ENCODE results near the gene GSTM2. TPM values are rescaled to one million over a fixed set of nuclear protein-coding genes. Genes with fewer than 3 reads are reported as not detected.

GSTM2 gene
- 100 to 1,000 TPM in 2 of 8 experiments, 10 to 100 TPM in 6; 18.6 to 116 (median 28.1) TPM for total RNA-seq

- in situ Hi-C loops (cut with MboI; ENCODE audit: low pct_unique_long_range_greater_than_20kb in 2 of 9, low sequenced_read_pairs in 9 of 9, unreplicated experiment in 9 of 9): loop anchor here in 1 of 9 experiments (25.0 kb wide), 1 partner anchor 95 kb away; the partner anchor contains the start of gene EPS8L3
- peaks cover 6 to 9% of the 10 kb centered on the region in 2 donors for H3K4me1 ChIP-seq (replicated peaks in 1 of 2)
- H3K27ac ChIP-seq: peak within 1 kb of the TSS in 1 of 2 donors; percentile 15
- peak within 1 kb of the TSS; percentile 29 to 45 (median 38) for H3K4me3 ChIP-seq
- 12 to 100% (median 34%) methylated on average over 1 to 12 of the region's 22 CpGs; no CpG with 5 or more reads in 1 of the 10 experiments for WGBS, 10 experiments
- peak; percentile 98 to 100 (median 99) for ATAC-seq (replicated peaks in 6 of 8)
Measured at GRCh38 chr1:109667452-109668122, at the start of gene GSTM2. Gene GSTM2 (plus strand): TSS chr1:109668057. CDS start chr1:109668116, 59 bp downstream.

GRCh38 chr1:109618661-109619575 is 48.9 kb upstream of the GSTM2 start:
- Histone ChIP-seq H3K27ac (peak overlapping the region; percentile 88 to 92), H3K4me1 (replicated peaks in 1 of 2) (peaks cover 54 to 58% of the 10 kb centered on the region in 2 donors), H3K4me3 (peak overlapping the region; percentile 51 to 72 (median 66))
- 20 to 92% (median 45%) methylated on average over 1 to 9 of the region's 9 CpGs for WGBS, 10 experiments
- in situ Hi-C loops (cut with MboI; ENCODE audit: low pct_unique_long_range_greater_than_20kb in 2 of 9, low sequenced_read_pairs in 9 of 9, unreplicated experiment in 9 of 9): no loop called here
- no peak for ATAC-seq (replicated peaks in 6 of 8)

GRCh38 chr1:109619576-109620400 is 48.1 kb upstream of the GSTM2 start, which contains the start of the genes AMPD2 and GNAT2:
Gene AMPD2 (plus strand): TSS chr1:109619837. CDS start chr1:109621176, 1,339 bp downstream.
Gene GNAT2 (minus strand): TSS chr1:109619616. CDS start chr1:109612870, 6,746 bp downstream.
- 0 to 26% (median 4%) methylated on average over 1 to 22 of the region's 47 CpGs; no CpG with 5 or more reads in 3 of the 10 experiments for WGBS, 10 experiments
- Histone ChIP-seq H3K4me3 (peak within 1 kb of the TSS; percentile 51 to 72 (median 66)), H3K4me1 (replicated peaks in 1 of 2) (peaks cover 62 to 66% of the 10 kb centered on the region in 2 donors), H3K27ac (peak within 1 kb of the TSS; percentile 88 to 92)
- peak; percentile 8 to 52 (median 45) for ATAC-seq (replicated peaks in 6 of 8)
- in situ Hi-C loops (cut with MboI; ENCODE audit: low pct_unique_long_range_greater_than_20kb in 2 of 9, low sequenced_read_pairs in 9 of 9, unreplicated experiment in 9 of 9): loop anchor here in 1 of 9 experiments (10.0 kb wide), 1 partner anchor 75 kb away; the partner anchor contains the start of gene GNAI3

GRCh38 chr1:109620401-109620791 is 47.5 kb upstream of the GSTM2 start:
- in situ Hi-C loops (cut with MboI; ENCODE audit: low pct_unique_long_range_greater_than_20kb in 2 of 9, low sequenced_read_pairs in 9 of 9, unreplicated experiment in 9 of 9): loop anchor here in 1 of 9 experiments (10.0 kb wide), 1 partner anchor 76 kb away; the partner anchor contains the start of gene GNAI3
- H3K4me1 ChIP-seq (replicated peaks in 1 of 2): peaks cover 66 to 71% of the 10 kb centered on the region in 2 donors
- H3K27ac ChIP-seq: peak overlapping the region; percentile 88 to 92
- peak overlapping the region; percentile 51 to 72 (median 66) for H3K4me3 ChIP-seq
- peak; percentile 11 to 48 (median 38) for ATAC-seq (replicated peaks in 6 of 8)
- WGBS, 10 experiments: 0 to 6% (median 0%) methylated on average over 1 to 3 of the region's 9 CpGs; no CpG with 5 or more reads in 6 of the 10 experiments

GRCh38 chr1:109620841-109621286 is 47.0 kb upstream of the GSTM2 start:
- ATAC-seq (replicated peaks in 6 of 8): peak; percentile 57 to 87 (median 82)
- WGBS, 10 experiments: 0 to 7% (median 6%) methylated on average over 3 to 7 of the region's 18 CpGs; no CpG with 5 or more reads in 7 of the 10 experiments
- Histone ChIP-seq H3K4me3 (peak overlapping the region; percentile 51 to 72 (median 66)), H3K27ac (peak overlapping the region; percentile 88 to 92), H3K4me1 (replicated peaks in 1 of 2) (peaks cover 62 to 72% of the 10 kb centered on the region in 2 donors)
- in situ Hi-C loops (cut with MboI; ENCODE audit: low pct_unique_long_range_greater_than_20kb in 2 of 9, low sequenced_read_pairs in 9 of 9, unreplicated experiment in 9 of 9): loop anchor here in 1 of 9 experiments (10.0 kb wide), 1 partner anchor 76 kb away; the partner anchor contains the start of gene GNAI3

GRCh38 chr1:109621379-109622136 is 46.3 kb upstream of the GSTM2 start:
- ATAC-seq (replicated peaks in 6 of 8): peak in 2 of 8 experiments; percentile 4 to 6

GRCh38 chr1:109622137-109622892 is 45.5 kb upstream of the GSTM2 start:
- Histone ChIP-seq H3K4me1 (replicated peaks in 1 of 2) (peaks cover 48 to 57% of the 10 kb centered on the region in 2 donors), H3K27ac (no peak overlapping the region), H3K4me3 (peak overlapping the region in 4 of 5 donors; percentile 51 to 72 (median 68))
- in situ Hi-C loops (cut with MboI; ENCODE audit: low pct_unique_long_range_greater_than_20kb in 2 of 9, low sequenced_read_pairs in 9 of 9, unreplicated experiment in 9 of 9): loop anchor here in 1 of 9 experiments (10.0 kb wide), 1 partner anchor 78 kb away; the partner anchor contains the start of gene GNAI3
- ATAC-seq (replicated peaks in 6 of 8): no peak
- 55 to 98% (median 88%) methylated on average over 1 to 9 of the region's 11 CpGs; no CpG with 5 or more reads in 2 of the 10 experiments for WGBS, 10 experiments

More at GRCh38 chr1:109621379-109622136, 46.3 kb upstream of the GSTM2 start:
- 5 to 83% (median 60%) methylated on average over 1 to 8 of the region's 13 CpGs; no CpG with 5 or more reads in 3 of the 10 experiments for WGBS, 10 experiments
- peak overlapping the region; percentile 51 to 72 (median 66) for H3K4me3 ChIP-seq
- in situ Hi-C loops (cut with MboI; ENCODE audit: low pct_unique_long_range_greater_than_20kb in 2 of 9, low sequenced_read_pairs in 9 of 9, unreplicated experiment in 9 of 9): loop anchor here in 1 of 9 experiments (10.0 kb wide), 1 partner anchor 77 kb away; the partner anchor contains the start of gene GNAI3
- peak overlapping the region; percentile 88 to 92 for H3K27ac ChIP-seq
- H3K4me1 ChIP-seq (replicated peaks in 1 of 2): peaks cover 55 to 65% of the 10 kb centered on the region in 2 donors

- ATAC-seq (replicated peaks in 6 of 8): no peak
- WGBS, 10 experiments: 33 to 100% (median 92%) methylated on average over 1 to 3 of the region's 3 CpGs; no CpG with 5 or more reads in 4 of the 10 experiments
Measured at GRCh38 chr1:109622895-109623294, 45.0 kb upstream of the GSTM2 start.

GRCh38 chr1:109623601-109624161 is 44.2 kb upstream of the GSTM2 start:
- peak overlapping the region in 1 of 2 donors; percentile 56 for H3K27ac ChIP-seq
- in situ Hi-C loops (cut with MboI; ENCODE audit: low pct_unique_long_range_greater_than_20kb in 2 of 9, low sequenced_read_pairs in 9 of 9, unreplicated experiment in 9 of 9): loop anchor here in 1 of 9 experiments (10.0 kb wide), 1 partner anchor 79 kb away; the partner anchor contains the start of gene GNAI3
- peak in 3 of 8 experiments; percentile 2 to 43 (median 3) for ATAC-seq (replicated peaks in 6 of 8)
- H3K4me3 ChIP-seq: no peak overlapping the region
- peaks cover 44 to 51% of the 10 kb centered on the region in 2 donors for H3K4me1 ChIP-seq (replicated peaks in 1 of 2)
- WGBS, 10 experiments: 33 to 93% (median 75%) methylated on average over 1 to 6 of the region's 11 CpGs; no CpG with 5 or more reads in 5 of the 10 experiments

More at GRCh38 chr1:109622895-109623294, 45.0 kb upstream of the GSTM2 start:
- Histone ChIP-seq H3K4me3 (no peak overlapping the region), H3K27ac (no peak overlapping the region), H3K4me1 (replicated peaks in 1 of 2) (peaks cover 45 to 52% of the 10 kb centered on the region in 2 donors)
- in situ Hi-C loops (cut with MboI; ENCODE audit: low pct_unique_long_range_greater_than_20kb in 2 of 9, low sequenced_read_pairs in 9 of 9, unreplicated experiment in 9 of 9): loop anchor here in 1 of 9 experiments (10.0 kb wide), 1 partner anchor 78 kb away; the partner anchor contains the start of gene GNAI3
